A549 (cell line): ENCODE data around the gene DAZAP1. TPM values are rescaled to one million over a fixed set of nuclear protein-coding genes. Genes with fewer than 3 reads are reported as not detected.

Source experiments
- ATAC-seq, 2 experiments: fragments of 200-7000 bp in 1 of 2; fragments of >200 bp in 1 of 2; cut with Nextera tagmentation in 1 of 2; cut with Tn5 transposase in 1 of 2; 3 replicates each; pipeline versions ENCODE4 v1.8.0 to v1.9.1; 2018 to 2020; ENCODE audit warnings: mild to moderate bottlenecking in 1 of 2, moderate library complexity in 1 of 2
- CTCF ChIA-PET: fragments of 300-600 bp; sonication (Branson Sonifier 250); formaldehyde crosslinking; extraction: SDS; loops from one replicate; lab custom pipeline; 2021; ENCODE audit warnings: antibody characterized with exemption, inconsistent platforms; lab: Yijun Ruan, JAX
- POLR2A ChIA-PET: fragments of 350-600 bp; formaldehyde crosslinking; extraction: SDS; loops from one replicate; lab custom pipeline; 2021; ENCODE audit warnings: antibody characterized with exemption, inconsistent platforms; lab: Yijun Ruan, JAX
- DNase-seq, 2 experiments: peaks; one replicate each; pipeline versions ENCODE4 v3.0.0 to v3.0.0-alpha.2; 2011 to 2016; ENCODE audit warnings: low read depth in 1 of 2, low spot score in 1 of 2
- FAIRE-seq: peaks from 2 replicates; lab custom pipeline; 2011; peaks lifted over from hg19 to GRCh38; lab: Jason Lieb, UNC
- H3K27ac ChIP-seq, 2 experiments: fragments of >200 bp; sonication (Bioruptor Twin); formaldehyde crosslinking; 3 replicates each; pipeline ENCODE4 v1.5.1; 2016 to 2017
- H3K4me1 ChIP-seq: fragments of >200 bp; sonication (Bioruptor Twin); formaldehyde crosslinking; 3 replicates; pipeline ENCODE4 v1.6.1; 2016
- H3K4me2 ChIP-seq: fragments of >200 bp; sonication (Bioruptor Twin); formaldehyde crosslinking; 3 replicates; pipeline ENCODE4 v1.6.1; 2016
- H3K4me3 ChIP-seq: fragments of >200 bp; sonication (Bioruptor Twin); formaldehyde crosslinking; 3 replicates; pipeline ENCODE4 v1.5.1; 2016
- H3K9me3 ChIP-seq: fragments of >200 bp; sonication (Bioruptor Twin); formaldehyde crosslinking; 3 replicates; pipeline ENCODE4 v1.6.1; 2016
- BHLHE40 ChIP-seq: IDR thresholded peaks from 2 replicates; pipeline ENCODE4 v1.6.1; 2012; ENCODE audit warnings: low read depth, low read length, inconsistent platforms
- CBX2 ChIP-seq: fragments of 200-600 bp; sonication (generic); IDR thresholded peaks from 2 replicates; pipeline ENCODE4 v1.6.1; 2016; ENCODE audit warnings: low read depth, mild to moderate bottlenecking, borderline replicate concordance
- CBX8 ChIP-seq: fragments of 200-600 bp; sonication (generic); IDR thresholded peaks from 2 replicates; pipeline ENCODE4 v1.6.1; 2016
- FOSL2 ChIP-seq, 2 experiments: fragments of 450-650 bp in 1 of 2; fragments of >200 bp in 1 of 2; sonication (Bioruptor Twin) in 1 of 2; formaldehyde crosslinking; IDR thresholded peaks; 2 replicates each; pipeline versions ENCODE4 v1.5.0 to v1.6.1; 2016 to 2020; ENCODE audit warnings: mild to moderate bottlenecking in 1 of 2, moderate library complexity in 1 of 2
- FOXS1 ChIP-seq: fragments of 250-450 bp; sonication (Bioruptor Pico); IDR thresholded peaks from 2 replicates; pipeline ENCODE4 v1.5.0; 2020; ENCODE audit warnings: mild to moderate bottlenecking, moderate library complexity
- GATA3 ChIP-seq: IDR thresholded peaks from 2 replicates; pipeline ENCODE4 v1.6.1; 2012; ENCODE audit warnings: borderline replicate concordance
- HEYL ChIP-seq: fragments of 250-450 bp; sonication (Bioruptor Pico); IDR thresholded peaks from 2 replicates; pipeline ENCODE4 v1.8.0; 2021; ENCODE audit warnings: mild to moderate bottlenecking, moderate library complexity
- HOXA7 ChIP-seq: fragments of 250-450 bp; sonication (Bioruptor Pico); IDR thresholded peaks from 2 replicates; pipeline ENCODE4 v1.5.0; 2020; ENCODE audit warnings: mild to moderate bottlenecking, moderate library complexity
- JUN ChIP-seq, 2 experiments: fragments of >200 bp; sonication (Bioruptor Twin); formaldehyde crosslinking; IDR thresholded peaks; 2 replicates in 1 of 2; 3 replicates in 1 of 2; pipeline ENCODE4 v1.6.1; 2016 to 2017
- MYC ChIP-seq: IDR thresholded peaks from 2 replicates; pipeline ENCODE4 v1.6.1; 2012; ENCODE audit warnings: mild to moderate bottlenecking, inconsistent platforms, low read length, improper control_type of control experiment, borderline replicate concordance
- RAD21 ChIP-seq, 2 experiments: fragments of >200 bp in 1 of 2; sonication (Bioruptor Twin) in 1 of 2; formaldehyde crosslinking in 1 of 2; IDR thresholded peaks in 1 of 2; conservative IDR thresholded peaks in 1 of 2; 2 replicates in 1 of 2; 3 replicates in 1 of 2; pipeline ENCODE4 v1.6.1; 2012 to 2018; ENCODE audit warnings: inconsistent platforms in 1 of 2
- RARB ChIP-seq: fragments of 250-450 bp; sonication (Bioruptor Pico); IDR thresholded peaks from 2 replicates; pipeline ENCODE4 v1.8.0; 2021; ENCODE audit warnings: mild to moderate bottlenecking, moderate library complexity
- SMC3 ChIP-seq: fragments of >200 bp; sonication (Bioruptor Twin); formaldehyde crosslinking; IDR thresholded peaks from 3 replicates; pipeline ENCODE4 v1.6.1; 2018; ENCODE audit warnings: inconsistent platforms
- SREBF2 ChIP-seq: fragments of 450-650 bp; IDR thresholded peaks from 2 replicates; pipeline ENCODE4 v1.6.1; 2014; ENCODE audit warnings: mild to moderate bottlenecking, moderate library complexity
- TP53 ChIP-seq: fragments of 250-450 bp; sonication (Bioruptor Pico); IDR thresholded peaks from 2 replicates; pipeline ENCODE4 v1.5.0; 2021; ENCODE audit warnings: mild to moderate bottlenecking, moderate library complexity
- ZC3H11A ChIP-seq: fragments of 450-650 bp; IDR thresholded peaks from 2 replicates; pipeline ENCODE4 v1.6.1; 2014; ENCODE audit warnings: antibody characterized with exemption, mild to moderate bottlenecking
- ZFP36 ChIP-seq: fragments of 450-650 bp; IDR thresholded peaks from 2 replicates; pipeline ENCODE4 v1.6.1; 2014; ENCODE audit warnings: borderline replicate concordance; ENCODE audit not compliant: partially characterized antibody
- ZNF302 ChIP-seq: fragments of 250-450 bp; sonication (Bioruptor Pico); IDR thresholded peaks from 2 replicates; pipeline ENCODE4 v1.9.0; 2021; ENCODE audit warnings: inconsistent platforms, mild to moderate bottlenecking, moderate library complexity
- WGBS: methylation state at CpG from one replicate; pipeline ENCODE4 v1.1.6; 2017; ENCODE audit errors: missing lambda C conversion rate; 5-methylcytosine and 5-hydroxymethylcytosine counted together
- polyA plus RNA-seq, 4 experiments: library from polyadenylated mRNA; depleted of rRNA in 3 of 4; stranded (reverse); fragments of >200 nt; fragmentation: RNase III in 1 of 4; extraction: RNeasy Plus Mini Kit Qiagen cat#74134 plus additional on column Dnase treatment in 1 of 4; gene quantifications; 2 replicates in 3 of 4; 3 replicates in 1 of 4; pipeline ENCODE4 v1.2.3, GENCODE V29; 2011 to 2017
- TF ChIP-seq, protein P1 (sequence below): fragments of 250-450 bp; sonication (Bioruptor Pico); IDR thresholded peaks from 2 replicates; pipeline ENCODE4 v1.5.0; 2021; ENCODE audit warnings: mild to moderate bottlenecking, moderate library complexity, borderline replicate concordance
- TF ChIP-seq, protein P2 (sequence below): IDR thresholded peaks from 2 replicates; pipeline ENCODE4 v1.6.1; 2012
- TF ChIP-seq, protein P3 (sequence below): fragments of >200 bp; sonication (Bioruptor Twin); formaldehyde crosslinking; IDR thresholded peaks from 2 replicates; pipeline ENCODE4 v1.6.1; 2016
- TF ChIP-seq, protein P4 (sequence below): fragments of 250-450 bp; sonication (Bioruptor Pico); IDR thresholded peaks from 2 replicates; pipeline ENCODE4 v1.5.0; 2020; ENCODE audit warnings: low read depth, mild to moderate bottlenecking, moderate library complexity
- TF ChIP-seq, protein P5 (sequence below): IDR thresholded peaks from 2 replicates; pipeline ENCODE4 v1.6.1; 2012; ENCODE audit warnings: low read depth, borderline replicate concordance

Gene DAZAP1
- polyA plus RNA-seq, 2 of the 4 experiments (the other 2 are of a cell fraction): 58.9 to 86.3 TPM

DNA sequence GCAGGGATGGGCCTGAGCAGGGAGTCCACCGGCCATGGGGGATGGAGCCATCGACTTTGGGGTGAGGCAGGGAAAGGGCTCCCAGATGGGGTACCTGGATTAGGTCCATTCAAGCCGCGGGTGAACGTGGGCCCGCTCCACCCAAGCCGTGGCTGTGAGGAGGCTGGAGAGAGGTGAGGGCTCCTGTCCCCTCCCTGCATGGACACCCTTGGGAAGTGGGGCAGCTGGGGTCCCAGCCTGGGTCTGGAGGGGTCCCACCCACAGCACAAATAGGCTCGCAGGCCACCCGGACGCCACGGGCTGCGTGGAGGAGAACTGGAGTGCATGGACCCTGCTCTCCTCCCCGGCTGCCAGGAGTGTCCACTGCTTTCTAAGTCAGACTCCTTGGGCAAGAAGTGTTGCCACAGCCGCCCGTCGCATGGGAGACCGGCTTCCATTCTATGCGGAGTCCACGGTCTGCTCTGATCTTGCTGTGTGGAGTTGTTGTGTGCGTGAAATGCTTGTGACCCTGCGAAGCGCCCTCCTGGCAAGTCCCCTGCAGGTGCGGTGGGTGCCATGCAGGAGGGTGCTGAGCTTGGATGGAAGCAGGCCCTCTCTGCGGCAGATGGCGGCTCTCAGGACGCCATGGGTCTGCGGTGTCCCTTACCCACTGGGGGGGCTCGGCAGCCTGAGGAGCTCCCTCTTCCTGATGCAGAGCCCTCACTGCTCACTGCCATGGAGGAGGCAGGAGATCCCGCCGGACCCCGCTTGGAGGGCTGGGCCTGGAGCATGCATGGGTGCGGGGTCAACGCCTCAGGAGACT lies 2.0 kb downstream of the DAZAP1 start:
- TF ChIP-seq BHLHE40: no peak
- Histone ChIP-seq H3K27ac (peak overlapping the region; percentile 100; a peak in 4 of 6 replicates), H3K4me1 (peaks cover 18% of the 10 kb centered on the region; the same call in 2 of the 3 replicates), H3K4me3 (peak overlapping the region; percentile 90), H3K4me2 (peak overlapping the region; percentile 77), H3K9me3 (no peaks in the 10 kb centered on the region)
- FAIRE-seq: no peak
- ChIA-PET CTCF (interaction anchor here (0.9 to 1.9 kb wide), 4 partner anchors 14 to 131 kb away, joined by 3 to 4 read pairs (median 4); no protein-coding TSS in a partner anchor), POLR2A (no interaction called here)
- no peak for DNase-seq
- WGBS: 74% methylated on average over 8 of the region's 33 CpGs
- ATAC-seq: no peak

DNA sequence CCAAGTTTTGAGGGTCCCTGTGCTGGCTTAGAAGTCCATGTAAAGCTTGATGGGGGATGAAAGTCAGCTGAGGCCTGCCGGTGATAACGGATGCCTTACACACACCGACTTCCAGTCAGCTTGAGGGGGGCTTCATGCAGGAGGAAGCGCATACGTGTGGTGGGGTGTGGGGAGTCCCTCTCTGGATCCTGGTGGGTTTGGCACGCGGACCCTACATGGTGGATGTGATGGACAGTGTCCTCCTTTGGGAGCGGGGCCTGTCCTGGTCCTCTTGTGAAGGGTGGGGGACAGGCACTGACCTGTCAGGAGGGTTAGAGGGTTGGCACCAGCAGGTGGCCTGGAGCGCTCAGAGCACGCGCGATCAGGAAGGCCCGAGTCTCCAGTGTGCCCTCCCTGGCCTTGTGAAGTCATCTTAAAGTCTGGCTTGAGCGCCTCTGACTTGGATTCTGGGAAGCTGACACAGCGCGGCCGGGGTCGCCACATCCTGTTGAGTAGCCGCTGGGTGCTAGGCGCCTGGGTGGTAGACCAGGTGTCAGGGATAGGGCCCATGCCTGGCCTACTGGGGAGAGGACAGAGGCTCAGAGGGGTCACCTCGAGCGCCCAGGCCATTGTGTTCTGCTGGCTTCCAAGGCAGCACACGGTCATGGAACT lies 2.9 kb downstream of the DAZAP1 start:
- H3K4me3 ChIP-seq: no peak overlapping the region

DNA sequence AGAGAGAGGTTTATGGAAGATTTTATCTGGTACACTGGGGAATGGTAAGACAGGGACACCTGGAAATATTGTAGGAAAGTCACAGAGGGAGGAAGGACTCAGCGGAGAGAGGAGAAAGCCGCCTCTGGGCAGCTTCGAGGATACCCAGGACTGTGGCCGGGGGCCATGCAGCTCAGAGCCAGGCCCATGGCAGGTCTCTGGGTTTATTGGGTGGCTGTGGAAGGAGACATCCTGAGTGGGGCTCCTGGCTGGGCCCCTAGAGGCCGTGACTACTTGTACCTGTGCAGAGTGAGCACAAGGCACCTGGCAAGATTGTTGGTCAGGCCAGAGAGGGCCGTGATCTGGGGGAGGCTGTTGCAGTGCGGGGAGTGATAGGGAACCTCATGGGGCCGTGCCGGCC lies 3.4 kb downstream of the DAZAP1 start:
- no peak overlapping the region for H3K4me3 ChIP-seq
- FAIRE-seq (no peak), ATAC-seq (no peak), DNase-seq (no peak)
- ChIA-PET CTCF (interaction anchor here (1.2 kb wide), 1 partner anchor 132 kb away, joined by 4 read pairs; no protein-coding TSS in a partner anchor), POLR2A (no interaction called here)
- no peak overlapping the region for H3K27ac ChIP-seq
- 92% methylated on average over 6 of the region's 9 CpGs for WGBS
- H3K4me2 ChIP-seq: no peak overlapping the region
- H3K9me3 ChIP-seq: no peaks in the 10 kb centered on the region
- H3K4me1 ChIP-seq: peaks cover 27% of the 10 kb centered on the region
- TF ChIP-seq CBX8: no peak
- TF ChIP-seq JUN (IDR thresholded peaks at IDR 0.05): no peak
- TF ChIP-seq, protein P1, sequence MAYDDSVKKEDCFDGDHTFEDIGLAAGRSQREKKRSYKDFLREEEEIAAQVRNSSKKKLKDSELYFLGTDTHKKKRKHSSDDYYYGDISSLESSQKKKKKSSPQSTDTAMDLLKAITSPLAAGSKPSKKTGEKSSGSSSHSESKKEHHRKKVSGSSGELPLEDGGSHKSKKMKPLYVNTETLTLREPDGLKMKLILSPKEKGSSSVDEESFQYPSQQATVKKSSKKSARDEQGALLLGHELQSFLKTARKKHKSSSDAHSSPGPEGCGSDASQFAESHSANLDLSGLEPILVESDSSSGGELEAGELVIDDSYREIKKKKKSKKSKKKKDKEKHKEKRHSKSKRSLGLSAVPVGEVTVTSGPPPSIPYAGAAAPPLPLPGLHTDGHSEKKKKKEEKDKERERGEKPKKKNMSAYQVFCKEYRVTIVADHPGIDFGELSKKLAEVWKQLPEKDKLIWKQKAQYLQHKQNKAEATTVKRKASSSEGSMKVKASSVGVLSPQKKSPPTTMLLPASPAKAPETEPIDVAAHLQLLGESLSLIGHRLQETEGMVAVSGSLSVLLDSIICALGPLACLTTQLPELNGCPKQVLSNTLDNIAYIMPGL: no peak
- no peak for TF ChIP-seq RARB
- TF ChIP-seq HEYL (CRISPR knock-in tag): no peak
- TF ChIP-seq ZC3H11A: no peak
- TF ChIP-seq MYC: no peak
- TF ChIP-seq ZFP36: no peak
- TF ChIP-seq RAD21 (conservative IDR thresholded peaks at IDR 0.05 in 1 of 2, IDR thresholded peaks at IDR 0.05 in 1 of 2): no peak
- no peak for TF ChIP-seq ZNF302 (CRISPR knock-in tag)
- TF ChIP-seq HOXA7 (CRISPR knock-in tag): no peak
- TF ChIP-seq TP53 (CRISPR knock-in tag): no peak
- TF ChIP-seq SREBF2: no peak

More for the DNA sequence above, 2.9 kb downstream of the DAZAP1 start:
- ChIA-PET POLR2A (no interaction called here), CTCF (interaction anchor here (0.9 to 1.9 kb wide), 4 partner anchors 13 to 132 kb away, joined by 3 to 4 read pairs (median 4); no protein-coding TSS in a partner anchor)
- no peak for DNase-seq
- Histone ChIP-seq H3K4me2 (peak overlapping the region; percentile 77), H3K4me1 (peaks cover 23% of the 10 kb centered on the region), H3K27ac (no peak overlapping the region), H3K9me3 (no peaks in the 10 kb centered on the region)
- TF ChIP-seq GATA3: no peak
- TF ChIP-seq CBX2: no peak
- no peak for TF ChIP-seq BHLHE40
- no peak for TF ChIP-seq FOXS1 (CRISPR knock-in tag)
- TF ChIP-seq, protein P2, sequence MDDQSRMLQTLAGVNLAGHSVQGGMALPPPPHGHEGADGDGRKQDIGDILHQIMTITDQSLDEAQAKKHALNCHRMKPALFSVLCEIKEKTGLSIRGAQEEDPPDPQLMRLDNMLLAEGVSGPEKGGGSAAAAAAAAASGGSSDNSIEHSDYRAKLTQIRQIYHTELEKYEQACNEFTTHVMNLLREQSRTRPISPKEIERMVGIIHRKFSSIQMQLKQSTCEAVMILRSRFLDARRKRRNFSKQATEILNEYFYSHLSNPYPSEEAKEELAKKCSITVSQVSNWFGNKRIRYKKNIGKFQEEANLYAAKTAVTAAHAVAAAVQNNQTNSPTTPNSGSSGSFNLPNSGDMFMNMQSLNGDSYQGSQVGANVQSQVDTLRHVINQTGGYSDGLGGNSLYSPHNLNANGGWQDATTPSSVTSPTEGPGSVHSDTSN: no peak
- TF ChIP-seq, protein P3, sequence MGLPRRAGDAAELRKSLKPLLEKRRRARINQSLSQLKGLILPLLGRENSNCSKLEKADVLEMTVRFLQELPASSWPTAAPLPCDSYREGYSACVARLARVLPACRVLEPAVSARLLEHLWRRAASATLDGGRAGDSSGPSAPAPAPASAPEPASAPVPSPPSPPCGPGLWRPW: no peak
- TF ChIP-seq, protein P1: no peak
- TF ChIP-seq SREBF2: no peak
- TF ChIP-seq FOSL2 (IDR thresholded peaks at IDR 0.05): no peak
- no peak for TF ChIP-seq FOSL2 (CRISPR knock-in tag; IDR thresholded peaks at IDR 0.05)
- no peak for TF ChIP-seq ZFP36
- TF ChIP-seq, protein P4, sequence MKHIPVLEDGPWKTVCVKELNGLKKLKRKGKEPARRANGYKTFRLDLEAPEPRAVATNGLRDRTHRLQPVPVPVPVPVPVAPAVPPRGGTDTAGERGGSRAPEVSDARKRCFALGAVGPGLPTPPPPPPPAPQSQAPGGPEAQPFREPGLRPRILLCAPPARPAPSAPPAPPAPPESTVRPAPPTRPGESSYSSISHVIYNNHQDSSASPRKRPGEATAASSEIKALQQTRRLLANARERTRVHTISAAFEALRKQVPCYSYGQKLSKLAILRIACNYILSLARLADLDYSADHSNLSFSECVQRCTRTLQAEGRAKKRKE: no peak
- no peak for TF ChIP-seq SMC3
- TF ChIP-seq, protein P5, sequence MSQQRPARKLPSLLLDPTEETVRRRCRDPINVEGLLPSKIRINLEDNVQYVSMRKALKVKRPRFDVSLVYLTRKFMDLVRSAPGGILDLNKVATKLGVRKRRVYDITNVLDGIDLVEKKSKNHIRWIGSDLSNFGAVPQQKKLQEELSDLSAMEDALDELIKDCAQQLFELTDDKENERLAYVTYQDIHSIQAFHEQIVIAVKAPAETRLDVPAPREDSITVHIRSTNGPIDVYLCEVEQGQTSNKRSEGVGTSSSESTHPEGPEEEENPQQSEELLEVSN: no peak
- ATAC-seq: no peak
- no peak for FAIRE-seq
- 97% methylated on average over 12 of the region's 23 CpGs for WGBS
